Suprapubic skin (tissue), 3 donors: ENCODE data around the gene HEPN1.

Experiments
- POLR2A ChIP-seq, 2 donors: fragments of 450-650 bp; IDR thresholded peaks; one replicate each; pipeline ENCODE4 v1.6.1; 2017; ENCODE audit warnings: antibody characterized with exemption in 2 of 2, mild to moderate bottlenecking in 2 of 2, moderate library complexity in 2 of 2
- TF ChIP-seq, protein P1 (sequence below), 2 donors: fragments of 200-600 bp in 1 of 2; fragments of 450-650 bp in 1 of 2; sonication (generic) in 1 of 2; IDR thresholded peaks; one replicate each; pipeline ENCODE4 v1.5.1; 2016 to 2019; ENCODE audit warnings: antibody characterized with exemption in 2 of 2, mild to moderate bottlenecking in 1 of 2, moderate library complexity in 1 of 2

DNA sequence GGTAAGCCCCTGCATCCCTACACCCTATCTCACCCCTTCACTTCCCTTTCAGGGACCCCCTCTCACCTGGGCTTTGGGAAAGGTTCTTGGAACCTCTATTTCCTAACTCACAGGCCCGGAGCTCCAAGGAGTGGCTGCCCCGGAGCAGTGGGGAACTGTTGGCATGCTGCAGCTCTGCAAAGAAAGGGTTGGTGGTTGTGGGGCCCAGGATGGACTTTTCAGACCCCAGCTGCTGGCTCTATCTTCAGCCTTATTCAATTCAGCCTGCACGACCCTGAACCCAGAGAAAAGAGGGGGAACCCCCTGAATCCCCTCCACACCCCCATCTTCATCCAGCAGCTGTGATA, 31.4 kb upstream of the HEPN1 start:
- TF ChIP-seq, protein P1, sequence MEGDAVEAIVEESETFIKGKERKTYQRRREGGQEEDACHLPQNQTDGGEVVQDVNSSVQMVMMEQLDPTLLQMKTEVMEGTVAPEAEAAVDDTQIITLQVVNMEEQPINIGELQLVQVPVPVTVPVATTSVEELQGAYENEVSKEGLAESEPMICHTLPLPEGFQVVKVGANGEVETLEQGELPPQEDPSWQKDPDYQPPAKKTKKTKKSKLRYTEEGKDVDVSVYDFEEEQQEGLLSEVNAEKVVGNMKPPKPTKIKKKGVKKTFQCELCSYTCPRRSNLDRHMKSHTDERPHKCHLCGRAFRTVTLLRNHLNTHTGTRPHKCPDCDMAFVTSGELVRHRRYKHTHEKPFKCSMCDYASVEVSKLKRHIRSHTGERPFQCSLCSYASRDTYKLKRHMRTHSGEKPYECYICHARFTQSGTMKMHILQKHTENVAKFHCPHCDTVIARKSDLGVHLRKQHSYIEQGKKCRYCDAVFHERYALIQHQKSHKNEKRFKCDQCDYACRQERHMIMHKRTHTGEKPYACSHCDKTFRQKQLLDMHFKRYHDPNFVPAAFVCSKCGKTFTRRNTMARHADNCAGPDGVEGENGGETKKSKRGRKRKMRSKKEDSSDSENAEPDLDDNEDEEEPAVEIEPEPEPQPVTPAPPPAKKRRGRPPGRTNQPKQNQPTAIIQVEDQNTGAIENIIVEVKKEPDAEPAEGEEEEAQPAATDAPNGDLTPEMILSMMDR (IDR thresholded peaks at IDR 0.05) = no peak
- TF ChIP-seq POLR2A (IDR thresholded peaks at IDR 0.05) = no peak
